ENCODE data around the gene RUBCNL. TPM values are rescaled to one million over a fixed set of nuclear protein-coding genes. Genes with fewer than 3 reads are reported as not detected.

Gene RUBCNL
- total RNA-seq, 1 experiment from 2014 or later = 0.42 TPM

GRCh38 chr13:46359714-46360113 is 27.3 kb downstream of the RUBCNL start:
- Histone ChIP-seq H3K36me3 (ENCODE audit: control insufficient read depth in 1 of 2, insufficient read depth in 2 of 2, low read length in 2 of 2) (no peaks in the 10 kb centered on the region), H3K4me2 (ENCODE audit: low read length) (no peak overlapping the region), H3K9ac (ENCODE audit: low read length) (no peak overlapping the region), H2AFZ (ENCODE audit: low read depth, low read length, poor library complexity, severe bottlenecking) (no peak overlapping the region), H3K9me3 (ENCODE audit: control insufficient read depth in 1 of 2, insufficient read depth in 1 of 2, low read depth in 1 of 2, low read length in 2 of 2) (no peaks in the 10 kb centered on the region), H3K9me2 (ENCODE audit: insufficient read depth) (no peaks in the 10 kb centered on the region), H3K4me1 (ENCODE audit: control insufficient read depth in 1 of 2, insufficient read depth in 2 of 2, low read length in 2 of 2) (peaks cover 4 to 9% of the 10 kb centered on the region in 2 experiments; a peak in 3 of 4 replicates), H4K20me1 (ENCODE audit: insufficient read depth) (no peaks in the 10 kb centered on the region), H3K79me2 (ENCODE audit: insufficient read depth, low read length) (no peaks in the 10 kb centered on the region), H3K27ac (ENCODE audit: low read depth, low read length) (no peak overlapping the region), H3K27me3 (ENCODE audit: insufficient read depth, low read length) (no peaks in the 10 kb centered on the region), H3K4me3 (replicated peaks in 1 of 2; ENCODE audit: low read depth in 1 of 2, low read length in 2 of 2) (no peak overlapping the region)
- no peak for DNase-seq (ENCODE audit: low read depth, low spot score)
- BruUV-seq (replicated peaks) = no TSS peak
- ChIA-PET RAD21 (ENCODE audit: low non-redundant PET in 1 of 2, low total read pairs in 2 of 2, uncharacterized antibody in 2 of 2, unreplicated experiment in 2 of 2) (no interaction called here), POLR2A (no interaction called here), CTCF (no interaction called here)
- intact Hi-C loops (cut with micrococcal nuclease) = no loop called here
- no peak for TF ChIP-seq POLR2A (IDR thresholded peaks at IDR 0.05; ENCODE audit: borderline replicate concordance, extremely low read depth, insufficient read depth, insufficient read length)
- no peak for TF ChIP-seq YY1 (IDR thresholded peaks at IDR 0.05; ENCODE audit: extremely low read depth, insufficient replicate concordance, low read depth, low read length)
- TF ChIP-seq EZH2phosphoT487 (IDR thresholded peaks at IDR 0.05; ENCODE audit: borderline replicate concordance) = no peak
- no peak for TF ChIP-seq RAD21 (IDR thresholded peaks at IDR 0.05; ENCODE audit: low read depth)
- no peak for TF ChIP-seq REST (IDR thresholded peaks at IDR 0.05; ENCODE audit: low read depth)
- no peak for TF ChIP-seq ATF3 (IDR thresholded peaks at IDR 0.05)
- no peak for TF ChIP-seq CTCF (IDR thresholded peaks at IDR 0.05 in 2 of 3, conservative IDR thresholded peaks at IDR 0.05 in 1 of 3; ENCODE audit: borderline replicate concordance in 1 of 3, insufficient read depth in 1 of 3, low read depth in 2 of 3, low read length in 2 of 3)
- TF ChIP-seq TCF7L2 (IDR thresholded peaks at IDR 0.05; ENCODE audit: borderline replicate concordance, extremely low read depth, insufficient read depth, insufficient read length) = no peak
- no peak for TF ChIP-seq EZH2 (IDR thresholded peaks at IDR 0.05)
- TF ChIP-seq ELF1 (IDR thresholded peaks at IDR 0.05; ENCODE audit: borderline replicate concordance, low read depth) = no peak
- no peak for TF ChIP-seq FOSL1 (IDR thresholded peaks at IDR 0.05; ENCODE audit: low read depth)
- no peak for TF ChIP-seq SP1 (IDR thresholded peaks at IDR 0.05; ENCODE audit: low read depth)
- TF ChIP-seq JUND (IDR thresholded peaks at IDR 0.05) = no peak
- TF ChIP-seq CBX3 (IDR thresholded peaks at IDR 0.05; ENCODE audit: low read depth) = no peak
- ATAC-seq = no peak
